Heart left ventricle (tissue), 16 donors: ENCODE results near the gene LANCL2. TPM values are rescaled to one million over a fixed set of nuclear protein-coding genes. Genes with fewer than 3 reads are reported as not detected.

ENCODE experiments used
- ATAC-seq, 4 donors: fragments of 200-7000 bp; cut with Tn5 transposase; one replicate each; pipeline ENCODE4 v1.9.1; 2020 to 2022; ENCODE audit warnings: moderate library complexity in 4 of 4, mild to moderate bottlenecking in 3 of 4, moderate number of reproducible peaks in 1 of 4
- DNase-seq, 5 donors: peaks; one replicate each; pipeline ENCODE4 v3.0.0-alpha.2; 2020
- H3K27ac ChIP-seq, 12 donors: fragments of 200-600 bp; sonication (generic) in 4 of 12; one replicate each; pipeline versions ENCODE4 v1.5.0 to v1.8.0; 2016 to 2022; ENCODE audit warnings: mild to moderate bottlenecking in 2 of 12
- H3K27me3 ChIP-seq, 9 donors: fragments of 200-600 bp; sonication (generic) in 2 of 9; one replicate each; pipeline versions ENCODE4 v1.5.1 to v1.8.0; 2016 to 2022; ENCODE audit warnings: mild to moderate bottlenecking in 3 of 9
- H3K36me3 ChIP-seq, 9 donors: fragments of 200-600 bp; sonication (generic) in 2 of 9; one replicate each; pipeline versions ENCODE4 v1.5.0 to v1.8.0; 2018 to 2022; ENCODE audit warnings: mild to moderate bottlenecking in 2 of 9
- H3K4me1 ChIP-seq, 12 donors: fragments of 200-600 bp; sonication (generic) in 4 of 12; one replicate each; pipeline versions ENCODE4 v1.5.0 to v1.8.0; 2016 to 2022; ENCODE audit warnings: mild to moderate bottlenecking in 3 of 12
- H3K4me3 ChIP-seq, 12 donors: fragments of 200-600 bp; sonication (generic) in 4 of 12; one replicate each; pipeline versions ENCODE4 v1.5.0 to v1.8.0; 2017 to 2022; ENCODE audit warnings: mild to moderate bottlenecking in 9 of 12, moderate library complexity in 4 of 12
- H3K9me3 ChIP-seq, 12 donors: fragments of 200-600 bp; sonication (generic) in 4 of 12; one replicate each; pipeline versions ENCODE4 v1.5.0 to v1.8.0; 2016 to 2022; ENCODE audit warnings: mild to moderate bottlenecking in 1 of 12
- CTCF ChIP-seq, 12 donors: fragments of 200-600 bp; sonication (generic) in 4 of 12; IDR thresholded peaks; one replicate each; pipeline versions ENCODE4 v1.5.0 to v1.8.0; 2018 to 2022; ENCODE audit warnings: antibody characterized with exemption in 12 of 12, mild to moderate bottlenecking in 5 of 12
- POLR2A ChIP-seq, 2 donors: fragments of 450-650 bp; IDR thresholded peaks; one replicate each; pipeline ENCODE4 v1.6.1; 2017; ENCODE audit warnings: antibody characterized with exemption in 2 of 2, mild to moderate bottlenecking in 2 of 2, moderate library complexity in 2 of 2
- WGBS, 4 donors: extraction: QIAGEN DNeasy Blood & Tissue Kit in 2 of 4; methylation state at CpG; one replicate each; pipeline versions ENCODE4 v1.1.5 to v1.1.7; 2013 to 2018; 5-methylcytosine and 5-hydroxymethylcytosine counted together
- intact Hi-C, 10 donors: fragments of 100-400 bp; cut with DNase I; formaldehyde crosslinking; loops; one replicate each; pipeline versions ENCODE4 v1.11.1 to v1.14.2; 2022
- polyA plus RNA-seq, 2 donors: library from polyadenylated mRNA; stranded (reverse); fragments of 200-250 nt; gene quantifications; one replicate each; pipeline ENCODE4 v1.2.3, GENCODE V29; 2013
- total RNA-seq, 9 donors: library from RNA; depleted of rRNA in 2 of 9; stranded (reverse); fragments of >200 nt in 2 of 9; fragmentation: NEBNext Ultra II Directional in 3 of 9; extraction: Animal tissue kit (Norgen Biotek cat#: 25700) in 3 of 9; gene quantifications; one replicate each; pipeline versions ENCODE4 v1.1.0 to v1.2.4, GENCODE V29; 2016 to 2023
- donor health status: ischemic (EF 13 %, LVEDD 7.1; RV severe dilation, severe dysfunction).
- donor health status: healthy with polysubstance abuse.
- donor health status: DM: no; HTN: yes; CAD: no.
- donor health status: DM: no; HTN: no; CAD: no.
- donor health status: ischemic (EF 25% LVEDD 6.9; RV normal size, moderate dysfunction).
- donor health status: ischemic (EF 25% LVEDD 5.7; RV mildly dilated, moderate dysfunction).
- donor health status: healthy.
- donor health status: DM: yes; HTN: yes; CAD: no.
- donor health status: ischemic (EF 35%, LVEDD 5.7; RV mildly dilated, moderate dysfunction).
- donor health status: nonischemic (EF 11% LVEDD 7.7; RV severe dilation, severe dysfunction).
- donor health status: DM: yes; HTN: yes; CAD: no.
- donor health status: PGD.
- donor health status: ischemic (EF 29% LVEDD 5.4; RV normal size, mild dysfunction).
- donor health status: nonischemic (EF 23%, LVEDD 6.1; RV moderate dilation, normal function).

LANCL2 gene
- total and polyA plus RNA-seq, 11 donors, result 2.6 to 10.3 (median 8.0) TPM

- DNase-seq (no peak), ATAC-seq (no peak)
- intact Hi-C loops, result loop anchor here in 1 of 10 donors (5.0 kb wide), 1 partner anchor 166 kb away; no protein-coding TSS in a partner anchor
- Histone ChIP-seq H3K4me1 (no peaks in the 10 kb centered on the region), H3K27ac (no peak overlapping the region), H3K9me3 (no peaks in the 10 kb centered on the region), H3K4me3 (no peak overlapping the region), H3K27me3 (no peaks in the 10 kb centered on the region), H3K36me3 (peaks cover 0 to 26% (median 12%) of the 10 kb centered on the region in 9 donors)
- no peak for TF ChIP-seq CTCF (IDR thresholded peaks at IDR 0.05)
- 81 to 86% (median 85%) methylated on average over 12 of the region's 12 CpGs for WGBS, 4 donors
These were observed 61.5 kb downstream of the LANCL2 start for GRCh38 chr7:55426676-55427075.

GRCh38 chr7:55427342-55427741 lies 62.2 kb downstream of the LANCL2 start:
- no peak for ATAC-seq
- Histone ChIP-seq H3K27ac (no peak overlapping the region), H3K4me3 (no peak overlapping the region), H3K4me1 (no peaks in the 10 kb centered on the region), H3K36me3 (peaks cover 0 to 26% (median 12%) of the 10 kb centered on the region in 9 donors), H3K27me3 (no peaks in the 10 kb centered on the region), H3K9me3 (no peaks in the 10 kb centered on the region)
- TF ChIP-seq POLR2A (IDR thresholded peaks at IDR 0.05), result no peak
- TF ChIP-seq CTCF (IDR thresholded peaks at IDR 0.05), result no peak
- 75 to 92% (median 80%) methylated on average over 4 of the region's 4 CpGs for WGBS, 4 donors
- no peak for DNase-seq
- intact Hi-C loops, result loop anchor here in 1 of 10 donors (5.0 kb wide), 1 partner anchor 165 kb away; no protein-coding TSS in a partner anchor

- Histone ChIP-seq H3K27ac (no peak overlapping the region), H3K36me3 (peaks cover 0 to 26% (median 12%) of the 10 kb centered on the region in 9 donors), H3K4me3 (no peak overlapping the region), H3K27me3 (no peaks in the 10 kb centered on the region), H3K9me3 (no peaks in the 10 kb centered on the region), H3K4me1 (no peaks in the 10 kb centered on the region)
- intact Hi-C loops, result loop anchor here in 1 of 10 donors (5.0 kb wide), 1 partner anchor 165 kb away; no protein-coding TSS in a partner anchor
- 49 to 81% (median 77%) methylated on average over 8 to 11 of the region's 11 CpGs for WGBS, 4 donors
- ATAC-seq (peak in 1 of 4 donors; percentile 45), DNase-seq (no peak)
- TF ChIP-seq POLR2A (IDR thresholded peaks at IDR 0.05) (no peak), CTCF (IDR thresholded peaks at IDR 0.05) (no peak)
These were observed 62.7 kb downstream of the LANCL2 start for GRCh38 chr7:55427800-55428199.

GRCh38 chr7:55429835-55430499 lies 64.8 kb downstream of the LANCL2 start:
- Histone ChIP-seq H3K4me1 (no peaks in the 10 kb centered on the region), H3K4me3 (no peak overlapping the region), H3K27me3 (no peaks in the 10 kb centered on the region), H3K36me3 (peaks cover 0 to 24% (median 12%) of the 10 kb centered on the region in 9 donors), H3K9me3 (no peaks in the 10 kb centered on the region), H3K27ac (no peak overlapping the region)
- DNase-seq (no peak), ATAC-seq (no peak)
- TF ChIP-seq CTCF (IDR thresholded peaks at IDR 0.05) (no peak), POLR2A (IDR thresholded peaks at IDR 0.05) (no peak)
- 85 to 91% (median 90%) methylated on average over 11 of the region's 11 CpGs for WGBS, 4 donors
- intact Hi-C loops, result loop anchor here in 4 of 10 donors (5.0 to 10.0 kb wide), 3 partner anchors 162 to 167 kb away; no protein-coding TSS in a partner anchor
